ENCODE data around the gene SEMA3C.

SEMA3C gene

GRCh38 chr7:80918909-80919721 is at the start of gene SEMA3C:
SEMA3C (minus strand) TSS chr7:80919051; CDS start chr7:80916781, 2,270 bp downstream.
- H3K27ac ChIP-seq (ENCODE audit: low read depth, low read length): peak within 1 kb of the TSS; percentile 49
- H3K4me1 ChIP-seq (ENCODE audit: control insufficient read depth in 1 of 2, insufficient read depth in 2 of 2, low read length in 2 of 2): peaks cover 4 to 35% of the 10 kb centered on the region in 2 donors
- H3K4me3 ChIP-seq (ENCODE audit: low read depth in 1 of 2, low read length in 2 of 2): peak within 1 kb of the TSS; percentile 68 to 90
- peak within 1 kb of the TSS; percentile 65 to 83 for H3K9ac ChIP-seq (ENCODE audit: low read depth in 1 of 2, low read length in 2 of 2)
- no peaks in the 10 kb centered on the region for H3K36me3 ChIP-seq (ENCODE audit: control insufficient read depth in 1 of 2, insufficient read depth in 2 of 2, low read length in 2 of 2)
- no peaks in the 10 kb centered on the region for H3K9me3 ChIP-seq (ENCODE audit: control insufficient read depth in 1 of 2, low read length in 2 of 2)
- no peaks in the 10 kb centered on the region for H3K27me3 ChIP-seq (ENCODE audit: control insufficient read depth in 1 of 2, insufficient read depth in 2 of 2, low read length in 2 of 2)

GRCh38 chr7:80968606-80969005 is 49.8 kb upstream of the SEMA3C start:
- H3K27me3 ChIP-seq (ENCODE audit: control insufficient read depth in 1 of 2, insufficient read depth in 2 of 2, low read length in 2 of 2): no peaks in the 10 kb centered on the region
- no peaks in the 10 kb centered on the region for H3K4me1 ChIP-seq (ENCODE audit: control insufficient read depth in 1 of 2, insufficient read depth in 2 of 2, low read length in 2 of 2)
- no peaks in the 10 kb centered on the region for H3K9me3 ChIP-seq (ENCODE audit: control insufficient read depth in 1 of 2, low read length in 2 of 2)
- H3K27ac ChIP-seq (ENCODE audit: low read depth, low read length): no peak overlapping the region
- no peak overlapping the region for H3K4me3 ChIP-seq (ENCODE audit: low read depth in 1 of 2, low read length in 2 of 2)
- H3K9ac ChIP-seq (ENCODE audit: low read depth in 1 of 2, low read length in 2 of 2): no peak overlapping the region
- H3K36me3 ChIP-seq (ENCODE audit: control insufficient read depth in 1 of 2, insufficient read depth in 2 of 2, low read length in 2 of 2): no peaks in the 10 kb centered on the region

GRCh38 chr7:80967917-80968297 is 49.1 kb upstream of the SEMA3C start:
- no peaks in the 10 kb centered on the region for H3K4me1 ChIP-seq (ENCODE audit: control insufficient read depth in 1 of 2, insufficient read depth in 2 of 2, low read length in 2 of 2)
- H3K27ac ChIP-seq (ENCODE audit: low read depth, low read length): no peak overlapping the region
- no peak overlapping the region for H3K4me3 ChIP-seq (ENCODE audit: low read depth in 1 of 2, low read length in 2 of 2)
- no peak overlapping the region for H3K9ac ChIP-seq (ENCODE audit: low read depth in 1 of 2, low read length in 2 of 2)
- H3K36me3 ChIP-seq (ENCODE audit: control insufficient read depth in 1 of 2, insufficient read depth in 2 of 2, low read length in 2 of 2): no peaks in the 10 kb centered on the region
- H3K27me3 ChIP-seq (ENCODE audit: control insufficient read depth in 1 of 2, insufficient read depth in 2 of 2, low read length in 2 of 2): no peaks in the 10 kb centered on the region
- no peaks in the 10 kb centered on the region for H3K9me3 ChIP-seq (ENCODE audit: control insufficient read depth in 1 of 2, low read length in 2 of 2)

- Histone ChIP-seq H3K36me3 (ENCODE audit: control insufficient read depth in 1 of 2, insufficient read depth in 2 of 2, low read length in 2 of 2) (no peaks in the 10 kb centered on the region), H3K9ac (ENCODE audit: low read depth in 1 of 2, low read length in 2 of 2) (no peak overlapping the region), H3K4me3 (ENCODE audit: low read depth in 1 of 2, low read length in 2 of 2) (no peak overlapping the region)
Measured at GRCh38 chr7:80967071-80967916, 48.4 kb upstream of the SEMA3C start.

GRCh38 chr7:80960244-80960795 is 41.5 kb upstream of the SEMA3C start:
- Histone ChIP-seq H3K9me3 (ENCODE audit: control insufficient read depth in 1 of 2, low read length in 2 of 2) (no peaks in the 10 kb centered on the region), H3K4me3 (ENCODE audit: low read depth in 1 of 2, low read length in 2 of 2) (no peak overlapping the region), H3K36me3 (ENCODE audit: control insufficient read depth in 1 of 2, insufficient read depth in 2 of 2, low read length in 2 of 2) (no peaks in the 10 kb centered on the region), H3K27me3 (ENCODE audit: control insufficient read depth in 1 of 2, insufficient read depth in 2 of 2, low read length in 2 of 2) (no peaks in the 10 kb centered on the region), H3K27ac (ENCODE audit: low read depth, low read length) (no peak overlapping the region), H3K4me1 (ENCODE audit: control insufficient read depth in 1 of 2, insufficient read depth in 2 of 2, low read length in 2 of 2) (no peaks in the 10 kb centered on the region), H3K9ac (ENCODE audit: low read depth in 1 of 2, low read length in 2 of 2) (no peak overlapping the region)

More at GRCh38 chr7:80967071-80967916, 48.4 kb upstream of the SEMA3C start:
- Histone ChIP-seq H3K27ac (ENCODE audit: low read depth, low read length) (no peak overlapping the region), H3K4me1 (ENCODE audit: control insufficient read depth in 1 of 2, insufficient read depth in 2 of 2, low read length in 2 of 2) (no peaks in the 10 kb centered on the region), H3K27me3 (ENCODE audit: control insufficient read depth in 1 of 2, insufficient read depth in 2 of 2, low read length in 2 of 2) (no peaks in the 10 kb centered on the region), H3K9me3 (ENCODE audit: control insufficient read depth in 1 of 2, low read length in 2 of 2) (no peaks in the 10 kb centered on the region)

- Histone ChIP-seq H3K36me3 (ENCODE audit: control insufficient read depth in 1 of 2, insufficient read depth in 2 of 2, low read length in 2 of 2) (no peaks in the 10 kb centered on the region), H3K4me3 (ENCODE audit: low read depth in 1 of 2, low read length in 2 of 2) (no peak overlapping the region), H3K9me3 (ENCODE audit: control insufficient read depth in 1 of 2, low read length in 2 of 2) (no peaks in the 10 kb centered on the region), H3K4me1 (ENCODE audit: control insufficient read depth in 1 of 2, insufficient read depth in 2 of 2, low read length in 2 of 2) (no peaks in the 10 kb centered on the region), H3K9ac (ENCODE audit: low read depth in 1 of 2, low read length in 2 of 2) (no peak overlapping the region), H3K27ac (ENCODE audit: low read depth, low read length) (no peak overlapping the region), H3K27me3 (ENCODE audit: control insufficient read depth in 1 of 2, insufficient read depth in 2 of 2, low read length in 2 of 2) (no peaks in the 10 kb centered on the region)
Measured at GRCh38 chr7:80957226-80957777, 38.5 kb upstream of the SEMA3C start.

- Histone ChIP-seq H3K4me3 (ENCODE audit: low read depth in 1 of 2, low read length in 2 of 2) (no peak overlapping the region), H3K9me3 (ENCODE audit: control insufficient read depth in 1 of 2, low read length in 2 of 2) (no peaks in the 10 kb centered on the region), H3K27ac (ENCODE audit: low read depth, low read length) (no peak overlapping the region), H3K4me1 (ENCODE audit: control insufficient read depth in 1 of 2, insufficient read depth in 2 of 2, low read length in 2 of 2) (no peaks in the 10 kb centered on the region), H3K27me3 (ENCODE audit: control insufficient read depth in 1 of 2, insufficient read depth in 2 of 2, low read length in 2 of 2) (no peaks in the 10 kb centered on the region), H3K9ac (ENCODE audit: low read depth in 1 of 2, low read length in 2 of 2) (no peak overlapping the region), H3K36me3 (ENCODE audit: control insufficient read depth in 1 of 2, insufficient read depth in 2 of 2, low read length in 2 of 2) (no peaks in the 10 kb centered on the region)
Measured at GRCh38 chr7:80954191-80954590, 35.3 kb upstream of the SEMA3C start.

GRCh38 chr7:80950550-80950967 is 31.7 kb upstream of the SEMA3C start:
- Histone ChIP-seq H3K9ac (ENCODE audit: low read depth in 1 of 2, low read length in 2 of 2) (no peak overlapping the region), H3K4me1 (ENCODE audit: control insufficient read depth in 1 of 2, insufficient read depth in 2 of 2, low read length in 2 of 2) (no peaks in the 10 kb centered on the region), H3K9me3 (ENCODE audit: control insufficient read depth in 1 of 2, low read length in 2 of 2) (no peaks in the 10 kb centered on the region), H3K27me3 (ENCODE audit: control insufficient read depth in 1 of 2, insufficient read depth in 2 of 2, low read length in 2 of 2) (no peaks in the 10 kb centered on the region), H3K4me3 (ENCODE audit: low read depth in 1 of 2, low read length in 2 of 2) (no peak overlapping the region), H3K27ac (ENCODE audit: low read depth, low read length) (no peak overlapping the region), H3K36me3 (ENCODE audit: control insufficient read depth in 1 of 2, insufficient read depth in 2 of 2, low read length in 2 of 2) (no peaks in the 10 kb centered on the region)

- no peaks in the 10 kb centered on the region for H3K36me3 ChIP-seq (ENCODE audit: control insufficient read depth in 1 of 2, insufficient read depth in 2 of 2, low read length in 2 of 2)
- no peaks in the 10 kb centered on the region for H3K4me1 ChIP-seq (ENCODE audit: control insufficient read depth in 1 of 2, insufficient read depth in 2 of 2, low read length in 2 of 2)
- H3K27ac ChIP-seq (ENCODE audit: low read depth, low read length): no peak overlapping the region
- H3K9me3 ChIP-seq (ENCODE audit: control insufficient read depth in 1 of 2, low read length in 2 of 2): no peaks in the 10 kb centered on the region
- no peak overlapping the region for H3K4me3 ChIP-seq (ENCODE audit: low read depth in 1 of 2, low read length in 2 of 2)
- no peak overlapping the region for H3K9ac ChIP-seq (ENCODE audit: low read depth in 1 of 2, low read length in 2 of 2)
- H3K27me3 ChIP-seq (ENCODE audit: control insufficient read depth in 1 of 2, insufficient read depth in 2 of 2, low read length in 2 of 2): no peaks in the 10 kb centered on the region
Measured at GRCh38 chr7:80949449-80949848, 30.6 kb upstream of the SEMA3C start.

GRCh38 chr7:80946858-80947257 is 28.0 kb upstream of the SEMA3C start:
- no peaks in the 10 kb centered on the region for H3K4me1 ChIP-seq (ENCODE audit: control insufficient read depth in 1 of 2, insufficient read depth in 2 of 2, low read length in 2 of 2)
- no peaks in the 10 kb centered on the region for H3K36me3 ChIP-seq (ENCODE audit: control insufficient read depth in 1 of 2, insufficient read depth in 2 of 2, low read length in 2 of 2)
- H3K9ac ChIP-seq (ENCODE audit: low read depth in 1 of 2, low read length in 2 of 2): no peak overlapping the region
- H3K27me3 ChIP-seq (ENCODE audit: control insufficient read depth in 1 of 2, insufficient read depth in 2 of 2, low read length in 2 of 2): no peaks in the 10 kb centered on the region
- no peaks in the 10 kb centered on the region for H3K9me3 ChIP-seq (ENCODE audit: control insufficient read depth in 1 of 2, low read length in 2 of 2)
- H3K4me3 ChIP-seq (ENCODE audit: low read depth in 1 of 2, low read length in 2 of 2): no peak overlapping the region
- no peak overlapping the region for H3K27ac ChIP-seq (ENCODE audit: low read depth, low read length)
